A673 (cell line): ENCODE data around the gene EFHD2. TPM values are rescaled to one million over a fixed set of nuclear protein-coding genes. Genes with fewer than 3 reads are reported as not detected.
"Not testable (repeated sequence)": the region's sequence is repeated elsewhere in the genome, so short reads cannot be mapped to it uniquely, and the experiment has no call there.

Experiments used
- BruUV-seq: library from RNA; stranded (reverse); fragments of 400-500 nt; replicated peaks from 2 replicates; lab custom pipeline; 2021; lab: Mats Ljungman, UMichigan
- CTCF ChIA-PET: fragments of 300-600 bp; sonication (Branson Sonifier 250); formaldehyde crosslinking; loops from one replicate; lab custom pipeline; 2022; ENCODE audit warnings: antibody characterized with exemption; lab: Charles Lee
- POLR2A ChIA-PET: fragments of 300-600 bp; sonication (Branson Sonifier 250); formaldehyde crosslinking; loops from one replicate; lab custom pipeline; 2022; ENCODE audit warnings: antibody characterized with exemption; ENCODE audit not compliant: low non-redundant PET; lab: Charles Lee
- DNase-seq: peaks from one replicate; pipeline ENCODE4 v3.0.0-alpha.2; 2015; ENCODE audit warnings: low spot score
- H3K27ac ChIP-seq: fragments of 200-600 bp; sonication (generic); 2 replicates; pipeline ENCODE4 v1.5.1; 2016; ENCODE audit warnings: mixed run types, low read depth, mild to moderate bottlenecking, mixed read lengths, antibody characterized with exemption, low read length; ENCODE audit not compliant: poor library complexity, severe bottlenecking
- H3K27me3 ChIP-seq: fragments of 200-600 bp; sonication (generic); replicated peaks from 2 replicates; pipeline ENCODE4 v1.6.1; 2017; ENCODE audit warnings: mixed run types, low read depth, mild to moderate bottlenecking, mixed read lengths, antibody characterized with exemption, low read length; ENCODE audit not compliant: insufficient read depth, poor library complexity
- H3K36me3 ChIP-seq: fragments of 200-600 bp; sonication (generic); 2 replicates; pipeline ENCODE4 v1.6.1; 2016; ENCODE audit warnings: mixed run types, mild to moderate bottlenecking, mixed read lengths, antibody characterized with exemption, low read length; ENCODE audit not compliant: insufficient read depth, poor library complexity, severe bottlenecking
- H3K4me1 ChIP-seq: fragments of 200-600 bp; sonication (generic); 2 replicates; pipeline ENCODE4 v1.6.1; 2017; ENCODE audit warnings: mixed run types, mild to moderate bottlenecking, mixed read lengths, antibody characterized with exemption, low read length; ENCODE audit not compliant: insufficient read depth, poor library complexity, severe bottlenecking
- H3K4me3 ChIP-seq: fragments of 200-600 bp; sonication (generic); 2 replicates; pipeline ENCODE4 v1.5.1; 2016; ENCODE audit warnings: low read depth, mixed run types, mild to moderate bottlenecking, mixed read lengths, low read length; ENCODE audit not compliant: poor library complexity, severe bottlenecking
- H3K9me3 ChIP-seq: fragments of 200-600 bp; sonication (generic); 2 replicates; pipeline ENCODE4 v1.6.1; 2016; ENCODE audit warnings: mixed run types, low read depth, mild to moderate bottlenecking, mixed read lengths, antibody characterized with exemption, low read length; ENCODE audit not compliant: poor library complexity, severe bottlenecking
- EZH2 ChIP-seq: fragments of 200-600 bp; sonication (generic); IDR thresholded peaks from 2 replicates; pipeline ENCODE4 v1.6.1; 2017; ENCODE audit warnings: borderline replicate concordance, low read depth, mild to moderate bottlenecking, mixed read lengths, antibody characterized with exemption, low read length; ENCODE audit not compliant: poor library complexity, severe bottlenecking
- intact Hi-C: fragments of 100-400 bp; cut with micrococcal nuclease; formaldehyde crosslinking; loops from one replicate; pipeline ENCODE4 v1.10.0; 2022; ENCODE audit not compliant: unreplicated experiment
- total RNA-seq: library from RNA; stranded (reverse); gene quantifications from 2 replicates; pipeline ENCODE4 v1.2.3, GENCODE V29; 2021
- TF ChIP-seq, protein P1 (sequence below): fragments of 300-800, 200-600 bp; sonication (generic); conservative IDR thresholded peaks from 2 replicates; pipeline ENCODE4 v1.5.1; 2017; ENCODE audit warnings: low read depth, mild to moderate bottlenecking, antibody characterized with exemption, low read length, moderate library complexity, mixed read lengths

EFHD2 gene
- total RNA-seq, 1 experiment from 2014 or later: 32.5 TPM

DNA sequence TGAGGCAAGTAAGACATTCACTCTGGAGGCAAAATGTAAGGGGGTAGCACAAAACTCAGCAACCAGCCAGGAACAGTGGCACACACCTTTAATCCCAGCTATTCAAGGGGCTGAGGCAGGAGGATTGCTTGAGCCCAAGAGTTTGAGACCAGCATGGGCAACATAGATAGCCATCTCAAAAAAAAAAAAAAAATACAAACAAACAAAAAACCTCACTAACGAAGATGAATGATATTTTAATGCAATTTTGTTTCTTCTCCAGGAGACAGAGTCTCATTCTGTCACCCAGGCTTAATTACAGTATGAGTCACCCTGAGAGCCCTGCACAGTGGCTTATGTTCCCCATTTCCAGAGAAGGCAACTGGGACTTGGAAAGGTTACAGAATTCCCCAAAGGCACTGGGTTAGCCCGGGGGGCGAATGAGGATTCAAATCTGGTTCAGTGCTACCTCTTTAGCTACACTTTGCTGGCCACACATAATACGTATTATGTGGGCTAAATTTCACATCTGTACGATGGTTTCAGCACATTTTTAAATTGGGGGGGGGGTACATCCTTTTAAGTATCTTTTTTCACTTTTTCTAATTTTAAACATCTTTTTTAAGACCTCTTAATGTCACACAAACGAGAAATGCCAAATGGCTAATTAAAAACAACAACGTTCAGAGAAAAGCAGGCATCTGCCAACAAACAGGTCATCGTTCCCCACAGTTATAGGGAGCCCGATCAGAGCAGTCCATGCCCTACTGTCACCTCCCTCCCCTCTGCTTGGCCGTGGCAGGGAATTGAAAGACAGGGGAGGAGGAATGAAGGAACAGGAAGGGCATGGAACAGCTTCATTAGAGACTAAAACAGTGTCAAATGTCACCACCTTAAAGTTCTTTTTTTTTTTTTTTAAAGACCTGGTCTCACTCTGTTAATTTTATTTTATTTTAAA is 50.4 kb downstream of the EFHD2 start:
- H3K4me1 ChIP-seq: peaks cover 13% of the 10 kb centered on the region
- peak; percentile 82 for DNase-seq
- no TSS peak for BruUV-seq
- ChIA-PET CTCF (interaction anchor here (0.6 kb wide), 1 partner anchor 1984 kb away, joined by 4 read pairs; no protein-coding TSS in a partner anchor), POLR2A (no interaction called here)
- H3K4me3 ChIP-seq: no peak overlapping the region
- H3K27ac ChIP-seq: no peak overlapping the region
- TF ChIP-seq EZH2: no peak
- TF ChIP-seq, protein P1, sequence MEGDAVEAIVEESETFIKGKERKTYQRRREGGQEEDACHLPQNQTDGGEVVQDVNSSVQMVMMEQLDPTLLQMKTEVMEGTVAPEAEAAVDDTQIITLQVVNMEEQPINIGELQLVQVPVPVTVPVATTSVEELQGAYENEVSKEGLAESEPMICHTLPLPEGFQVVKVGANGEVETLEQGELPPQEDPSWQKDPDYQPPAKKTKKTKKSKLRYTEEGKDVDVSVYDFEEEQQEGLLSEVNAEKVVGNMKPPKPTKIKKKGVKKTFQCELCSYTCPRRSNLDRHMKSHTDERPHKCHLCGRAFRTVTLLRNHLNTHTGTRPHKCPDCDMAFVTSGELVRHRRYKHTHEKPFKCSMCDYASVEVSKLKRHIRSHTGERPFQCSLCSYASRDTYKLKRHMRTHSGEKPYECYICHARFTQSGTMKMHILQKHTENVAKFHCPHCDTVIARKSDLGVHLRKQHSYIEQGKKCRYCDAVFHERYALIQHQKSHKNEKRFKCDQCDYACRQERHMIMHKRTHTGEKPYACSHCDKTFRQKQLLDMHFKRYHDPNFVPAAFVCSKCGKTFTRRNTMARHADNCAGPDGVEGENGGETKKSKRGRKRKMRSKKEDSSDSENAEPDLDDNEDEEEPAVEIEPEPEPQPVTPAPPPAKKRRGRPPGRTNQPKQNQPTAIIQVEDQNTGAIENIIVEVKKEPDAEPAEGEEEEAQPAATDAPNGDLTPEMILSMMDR: no peak
- H3K27me3 ChIP-seq: no peaks in the 10 kb centered on the region
- intact Hi-C loops: no loop called here
- no peaks in the 10 kb centered on the region for H3K36me3 ChIP-seq
- no peaks in the 10 kb centered on the region for H3K9me3 ChIP-seq

DNA sequence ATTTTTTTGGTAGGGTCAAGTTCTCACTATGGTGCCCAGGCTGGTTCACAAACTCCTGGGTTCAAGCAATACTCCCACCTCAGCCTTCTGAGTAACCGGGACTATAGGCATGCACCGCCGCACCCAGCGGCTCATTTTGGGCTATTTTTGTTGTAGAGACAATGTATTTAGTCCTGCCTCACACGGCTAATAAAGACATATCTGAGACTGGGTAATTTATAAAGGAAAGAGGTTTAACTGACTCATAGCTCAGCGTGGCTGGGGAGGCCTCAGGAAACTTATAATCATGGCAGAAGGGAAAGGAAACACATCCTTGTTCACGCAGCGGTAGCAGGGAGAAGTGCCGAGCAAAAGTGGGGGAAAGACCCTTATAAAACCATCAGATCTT is 51.0 kb downstream of the EFHD2 start:
- H3K27me3 ChIP-seq: no peaks in the 10 kb centered on the region
- intact Hi-C loops: no loop called here
- no peaks in the 10 kb centered on the region for H3K36me3 ChIP-seq
- H3K4me3 ChIP-seq: no peak overlapping the region
- ChIA-PET POLR2A (no interaction called here), CTCF (no interaction called here)
- no peak for DNase-seq
- TF ChIP-seq EZH2: no peak
- TF ChIP-seq, protein P1: no peak
- H3K9me3 ChIP-seq: no peaks in the 10 kb centered on the region
- BruUV-seq: no TSS peak
- no peak overlapping the region for H3K27ac ChIP-seq
- peaks cover 13% of the 10 kb centered on the region for H3K4me1 ChIP-seq

DNA sequence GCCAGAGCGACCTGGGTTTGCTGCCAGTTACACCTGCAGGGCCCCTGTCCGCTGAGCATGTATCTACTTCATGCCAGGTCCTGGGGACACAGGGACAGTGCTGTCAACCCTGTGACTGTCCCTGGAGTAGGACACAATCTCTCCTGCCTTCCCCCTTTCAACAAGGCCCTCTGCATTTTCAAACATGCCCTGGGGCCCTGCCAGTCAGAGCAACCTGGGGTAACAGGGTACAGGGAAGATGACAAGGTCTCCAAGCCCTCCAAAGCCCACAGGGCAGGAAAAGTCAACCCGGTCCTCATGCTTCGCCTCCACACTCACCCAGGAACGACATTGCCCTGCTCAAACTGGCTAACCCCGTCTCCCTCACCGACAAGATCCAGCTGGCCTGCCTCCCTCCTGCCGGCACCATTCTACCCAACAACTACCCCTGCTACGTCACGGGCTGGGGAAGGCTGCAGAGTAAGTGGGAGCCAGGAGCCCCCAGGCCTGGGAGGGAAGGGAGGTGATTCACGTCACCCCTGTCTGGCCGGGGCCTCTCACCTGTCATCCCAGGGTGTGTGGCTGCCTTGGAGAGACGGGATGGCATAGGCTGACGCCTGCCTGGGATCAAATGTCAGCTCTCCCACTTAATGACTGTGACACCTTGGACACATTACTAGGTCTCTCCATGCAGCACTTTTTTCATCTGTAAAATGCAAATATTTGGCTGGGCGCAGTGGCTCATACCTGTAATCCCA is 53.5 kb downstream of the EFHD2 start:
- DNase-seq, BruUV-seq, CTCF ChIA-PET: not testable (repeated sequence)

DNA sequence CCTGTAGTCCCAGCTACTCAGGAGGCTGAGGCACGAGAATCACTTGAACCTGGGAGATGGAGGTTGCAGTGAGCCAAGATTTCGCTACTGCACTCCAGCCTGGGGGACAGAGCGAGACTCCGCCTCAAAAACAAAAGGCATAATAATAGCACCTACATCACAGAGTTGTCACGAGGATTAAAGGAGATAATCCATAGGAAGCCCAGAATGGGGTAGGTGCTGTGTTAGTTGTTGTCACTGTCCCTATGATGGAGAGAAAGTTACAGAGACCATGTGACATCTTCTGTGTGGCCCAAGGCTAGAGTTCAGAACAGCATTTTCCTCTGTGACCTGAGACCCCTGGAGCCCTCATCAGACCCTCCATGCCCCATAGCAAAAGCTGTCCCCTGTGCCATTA is 54.2 kb downstream of the EFHD2 start:
- H3K9me3 ChIP-seq, intact Hi-C loops, POLR2A ChIA-PET, H3K27me3 ChIP-seq, H3K4me3 ChIP-seq, DNase-seq, BruUV-seq, CTCF ChIA-PET, H3K36me3 ChIP-seq, H3K27ac ChIP-seq: not testable (repeated sequence)
- H3K4me1 ChIP-seq: peaks cover 13% of the 10 kb centered on the region

More for the DNA sequence above, 53.5 kb downstream of the EFHD2 start:
- H3K27ac ChIP-seq, H3K4me3 ChIP-seq, H3K9me3 ChIP-seq, POLR2A ChIA-PET, H3K27me3 ChIP-seq, intact Hi-C loops, H3K36me3 ChIP-seq: not testable (repeated sequence)
- peaks cover 13% of the 10 kb centered on the region for H3K4me1 ChIP-seq
